Right lobe of liver (tissue), 4 donors: Measurements from ENCODE around the gene DCDC1.

Experiments used
- POLR2A ChIP-seq: fragments of 450-650 bp; IDR thresholded peaks from one replicate; pipeline ENCODE4 v1.6.1; 2017; ENCODE audit warnings: antibody characterized with exemption, mild to moderate bottlenecking
- TF ChIP-seq, protein P1 (sequence below), 4 donors: fragments of 200-600 bp in 3 of 4; fragments of 450-650 bp in 1 of 4; IDR thresholded peaks; one replicate each; pipeline versions ENCODE4 v1.5.1 to v1.8.0; 2016 to 2022; ENCODE audit warnings: antibody characterized with exemption in 4 of 4, mild to moderate bottlenecking in 2 of 4
- donor health status: DM: no; HTN: no; CAD: no.
- donor health status: DM: no; HTN: no; CAD: no.
- donor health status: DM: no; HTN: yes; CAD: no.

- TF ChIP-seq, protein P1, sequence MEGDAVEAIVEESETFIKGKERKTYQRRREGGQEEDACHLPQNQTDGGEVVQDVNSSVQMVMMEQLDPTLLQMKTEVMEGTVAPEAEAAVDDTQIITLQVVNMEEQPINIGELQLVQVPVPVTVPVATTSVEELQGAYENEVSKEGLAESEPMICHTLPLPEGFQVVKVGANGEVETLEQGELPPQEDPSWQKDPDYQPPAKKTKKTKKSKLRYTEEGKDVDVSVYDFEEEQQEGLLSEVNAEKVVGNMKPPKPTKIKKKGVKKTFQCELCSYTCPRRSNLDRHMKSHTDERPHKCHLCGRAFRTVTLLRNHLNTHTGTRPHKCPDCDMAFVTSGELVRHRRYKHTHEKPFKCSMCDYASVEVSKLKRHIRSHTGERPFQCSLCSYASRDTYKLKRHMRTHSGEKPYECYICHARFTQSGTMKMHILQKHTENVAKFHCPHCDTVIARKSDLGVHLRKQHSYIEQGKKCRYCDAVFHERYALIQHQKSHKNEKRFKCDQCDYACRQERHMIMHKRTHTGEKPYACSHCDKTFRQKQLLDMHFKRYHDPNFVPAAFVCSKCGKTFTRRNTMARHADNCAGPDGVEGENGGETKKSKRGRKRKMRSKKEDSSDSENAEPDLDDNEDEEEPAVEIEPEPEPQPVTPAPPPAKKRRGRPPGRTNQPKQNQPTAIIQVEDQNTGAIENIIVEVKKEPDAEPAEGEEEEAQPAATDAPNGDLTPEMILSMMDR (IDR thresholded peaks at IDR 0.05) = peak; percentile 47 to 60 (median 56)
- TF ChIP-seq POLR2A = no peak
These were observed 27.8 kb upstream of the DCDC1 start for GRCh38 chr11:31397239-31397834.
